WTC11 (cell line): ENCODE measurements around the gene ITK.

Experiments
- CREB1 ChIP-seq: sonication (generic); formaldehyde crosslinking; IDR thresholded peaks from 2 replicates; pipeline ENCODE4 v1.8.0; 2023; ENCODE audit warnings: mild to moderate bottlenecking, missing genetic modification reagents
- CTCF ChIP-seq: fragments of 200-600 bp; IDR thresholded peaks from 2 replicates; pipeline ENCODE4 v1.8.0; 2022; ENCODE audit warnings: antibody characterized with exemption
- E2F4 ChIP-seq: sonication (generic); formaldehyde crosslinking; IDR thresholded peaks from 2 replicates; pipeline ENCODE4 v1.8.1; 2022; ENCODE audit warnings: low read depth, mild to moderate bottlenecking, moderate library complexity, missing genetic modification reagents, borderline replicate concordance
- ESRRA ChIP-seq: sonication (generic); formaldehyde crosslinking; IDR thresholded peaks from 2 replicates; pipeline ENCODE4 v1.8.1; 2022; ENCODE audit warnings: mild to moderate bottlenecking, missing genetic modification reagents, borderline replicate concordance
- FOXJ3 ChIP-seq: sonication (generic); formaldehyde crosslinking; IDR thresholded peaks from 2 replicates; pipeline ENCODE4 v1.9.0; 2021; ENCODE audit warnings: missing genetic modification reagents, mild to moderate bottlenecking, borderline replicate concordance
- MAX ChIP-seq: sonication (generic); formaldehyde crosslinking; IDR thresholded peaks from 2 replicates; pipeline ENCODE4 v1.8.0; 2022; ENCODE audit warnings: mild to moderate bottlenecking, missing genetic modification reagents
- NFYB ChIP-seq: sonication (generic); formaldehyde crosslinking; conservative IDR thresholded peaks from 2 replicates; pipeline ENCODE4 v1.8.0; 2022; ENCODE audit warnings: low read depth, missing genetic modification reagents
- SMAD4 ChIP-seq: sonication (generic); formaldehyde crosslinking; IDR thresholded peaks from 2 replicates; pipeline ENCODE4 v1.8.0; 2022; ENCODE audit warnings: mild to moderate bottlenecking, missing genetic modification reagents
- TEAD4 ChIP-seq: sonication (generic); formaldehyde crosslinking; IDR thresholded peaks from 2 replicates; pipeline ENCODE4 v1.8.0; 2022; ENCODE audit warnings: mild to moderate bottlenecking, missing genetic modification reagents
- USF1 ChIP-seq: sonication (generic); formaldehyde crosslinking; IDR thresholded peaks from 2 replicates; pipeline ENCODE4 v1.8.0; 2022; ENCODE audit warnings: mild to moderate bottlenecking, missing genetic modification reagents
- ZNF232 ChIP-seq: sonication (generic); formaldehyde crosslinking; IDR thresholded peaks from 2 replicates; pipeline ENCODE4 v1.8.0; 2022; ENCODE audit warnings: mild to moderate bottlenecking, missing genetic modification reagents

- TF ChIP-seq CTCF (no peak), NFYB (CRISPR knock-in tag) (no peak), TEAD4 (CRISPR knock-in tag) (no peak), SMAD4 (CRISPR knock-in tag) (no peak), FOXJ3 (no peak), ESRRA (CRISPR knock-in tag) (no peak), USF1 (no peak), E2F4 (CRISPR knock-in tag) (no peak), ZNF232 (CRISPR knock-in tag) (no peak), CREB1 (CRISPR knock-in tag) (no peak), MAX (CRISPR knock-in tag) (no peak)
These were observed 106.1 kb downstream of the ITK start for GRCh38 chr5:157286761-157287211.
